HepG2 (cell line): ENCODE measurements around the gene MYCBPAP. TPM values are rescaled to one million over a fixed set of nuclear protein-coding genes. Genes with fewer than 3 reads are reported as not detected.

Source experiments
- HNRNPLL ChIP-seq: fragments of 200-400 bp; formaldehyde crosslinking; IDR thresholded peaks from 2 replicates; pipeline ENCODE4 v1.6.1; 2017; ENCODE audit warnings: mild to moderate bottlenecking, low read depth, low read length; ENCODE audit not compliant: poor library complexity, severe bottlenecking
- HNRNPUL1 ChIP-seq: fragments of 200-400 bp; formaldehyde crosslinking; IDR thresholded peaks from 2 replicates; pipeline ENCODE4 v1.6.1; 2017; ENCODE audit warnings: low read depth, mild to moderate bottlenecking, low read length, moderate library complexity
- PRMT3 ChIP-seq: sonication (generic); formaldehyde crosslinking; IDR thresholded peaks from 2 replicates; pipeline ENCODE4 v1.8.1; 2022; ENCODE audit warnings: low read depth, mild to moderate bottlenecking, moderate library complexity, missing genetic modification reagents, borderline replicate concordance
- SIN3B ChIP-seq: fragments of 150-350 bp; IDR thresholded peaks from 2 replicates; pipeline ENCODE4 v1.6.1; 2014; ENCODE audit warnings: low read length
- SIX4 ChIP-seq: sonication (generic); formaldehyde crosslinking; IDR thresholded peaks from 2 replicates; pipeline ENCODE4 v1.4.0; 2020; ENCODE audit warnings: missing genetic modification reagents
- TCF7 ChIP-seq: sonication (generic); IDR thresholded peaks from 2 replicates; pipeline ENCODE4 v1.6.1; 2016; ENCODE audit warnings: antibody characterized with exemption, low read depth
- ZFP37 ChIP-seq: sonication (generic); formaldehyde crosslinking; IDR thresholded peaks from 2 replicates; pipeline ENCODE4 v1.4.0; 2020; ENCODE audit warnings: missing genetic modification reagents, borderline replicate concordance
- ZNF335 ChIP-seq: sonication (generic); formaldehyde crosslinking; IDR thresholded peaks from 2 replicates; pipeline ENCODE4 v1.4.0; 2020; ENCODE audit warnings: missing genetic modification reagents
- ZNF354B ChIP-seq: sonication (generic); formaldehyde crosslinking; IDR thresholded peaks from 2 replicates; pipeline ENCODE4 v1.8.0; 2022; ENCODE audit warnings: mild to moderate bottlenecking, missing genetic modification reagents
- ZNF556 ChIP-seq: sonication (generic); formaldehyde crosslinking; IDR thresholded peaks from 2 replicates; pipeline ENCODE4 v1.4.0; 2020; ENCODE audit warnings: mild to moderate bottlenecking, missing genetic modification reagents, borderline replicate concordance
- ZSCAN31 ChIP-seq: sonication (generic); formaldehyde crosslinking; IDR thresholded peaks from 2 replicates; pipeline ENCODE4 v1.5.0; 2020; ENCODE audit warnings: low read depth, mild to moderate bottlenecking, missing genetic modification reagents
- polyA plus RNA-seq, 8 experiments: library from polyadenylated mRNA; depleted of rRNA in 3 of 8; stranded (reverse) in 7 of 8; unstranded in 1 of 8; fragments of >200 nt; fragmentation: Illumina TruSeq in 4 of 8; extraction: Trizol in 4 of 8; gene quantifications; 2 replicates each; pipeline versions ENCODE4 v1.2.1 to v1.2.3, GENCODE V29; 2011 to 2016; ENCODE audit warnings: low read depth in 4 of 8, missing spikeins in 1 of 8, mixed read lengths in 1 of 8; ENCODE audit not compliant: insufficient read depth in 1 of 8
- total RNA-seq, 5 experiments: library from RNA; depleted of rRNA; stranded (reverse); fragments of >200 nt; fragmentation: Illumina TruSeq; extraction: Trizol; gene quantifications; 2 replicates each; pipeline ENCODE4 v1.2.3, GENCODE V29; 2016; ENCODE audit warnings: low read depth in 1 of 5
- TF ChIP-seq, protein P1 (sequence below): sonication (generic); formaldehyde crosslinking; IDR thresholded peaks from 2 replicates; pipeline ENCODE4 v1.4.0; 2020; ENCODE audit warnings: mild to moderate bottlenecking, missing genetic modification reagents
- TF ChIP-seq, protein P2 (sequence below): sonication (generic); formaldehyde crosslinking; IDR thresholded peaks from 2 replicates; pipeline ENCODE4 v1.4.0; 2020; ENCODE audit warnings: missing genetic modification reagents; ENCODE audit errors: not compliant biosample characterization
- TF ChIP-seq, protein P3 (sequence below): sonication (generic); formaldehyde crosslinking; IDR thresholded peaks from 2 replicates; pipeline ENCODE4 v1.4.0; 2020; ENCODE audit warnings: missing genetic modification reagents
- TF ChIP-seq, protein P4 (sequence below): sonication (generic); formaldehyde crosslinking; IDR thresholded peaks from 2 replicates; pipeline ENCODE4 v1.4.0; 2020; ENCODE audit warnings: low read depth, mild to moderate bottlenecking, missing genetic modification reagents
- TF ChIP-seq, protein P5 (sequence below): sonication (generic); formaldehyde crosslinking; IDR thresholded peaks from 2 replicates; pipeline ENCODE4 v1.4.0; 2020; ENCODE audit warnings: mild to moderate bottlenecking, missing genetic modification reagents, borderline replicate concordance

MYCBPAP gene
- total and polyA plus RNA-seq, 2 of the 13 experiments (the other 11 are each of a cell fraction or from before 2014, with no cell fraction given): 0.22 to 0.24 TPM

DNA sequence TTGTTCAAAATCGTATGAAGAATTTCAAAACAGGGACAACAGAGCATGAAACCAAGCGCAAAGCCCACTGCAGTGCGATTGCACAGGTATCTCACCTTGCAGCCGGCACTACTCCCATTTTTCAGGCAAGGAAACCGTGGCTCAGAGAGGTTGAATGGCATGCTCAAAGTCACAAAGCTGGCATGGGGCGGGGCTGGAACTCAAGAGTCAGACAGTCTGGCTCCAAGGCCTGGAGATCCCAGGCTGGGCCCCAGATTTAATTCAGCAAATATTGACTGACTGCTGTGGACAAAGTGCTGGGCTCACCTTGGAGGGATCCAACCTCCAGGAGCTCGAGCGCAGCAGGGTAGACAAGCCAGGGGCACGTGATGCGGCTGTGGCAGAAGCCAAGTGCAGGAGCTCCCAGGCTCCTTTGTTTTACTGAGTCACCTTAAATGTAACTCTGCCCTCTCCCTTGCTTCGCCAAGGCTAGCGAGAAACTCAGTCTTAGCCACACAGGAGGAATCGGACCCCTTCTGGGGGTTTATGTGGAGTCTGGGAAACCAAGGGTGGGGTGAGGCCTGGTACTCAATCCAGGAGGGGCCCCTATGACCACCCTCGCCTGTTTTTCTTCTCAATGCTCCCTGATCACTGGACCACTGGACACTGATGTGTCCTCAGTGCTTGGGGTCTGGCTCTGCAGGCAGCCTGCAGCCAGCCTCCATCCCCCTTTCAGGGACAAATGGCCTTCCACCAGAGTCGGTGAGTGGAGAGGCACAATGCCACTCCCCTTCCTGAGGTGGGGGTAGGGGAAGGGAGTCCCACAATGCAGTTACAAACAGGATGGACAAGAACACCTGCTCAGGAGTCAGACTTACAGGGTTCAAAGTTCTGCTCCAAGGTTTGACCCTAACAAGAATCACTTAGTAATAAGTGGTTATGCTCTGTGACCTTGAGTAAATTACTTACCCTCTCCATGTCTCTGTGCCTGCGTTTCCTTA lies 34.8 kb downstream of the MYCBPAP start (continued):
- TF ChIP-seq, protein P1, sequence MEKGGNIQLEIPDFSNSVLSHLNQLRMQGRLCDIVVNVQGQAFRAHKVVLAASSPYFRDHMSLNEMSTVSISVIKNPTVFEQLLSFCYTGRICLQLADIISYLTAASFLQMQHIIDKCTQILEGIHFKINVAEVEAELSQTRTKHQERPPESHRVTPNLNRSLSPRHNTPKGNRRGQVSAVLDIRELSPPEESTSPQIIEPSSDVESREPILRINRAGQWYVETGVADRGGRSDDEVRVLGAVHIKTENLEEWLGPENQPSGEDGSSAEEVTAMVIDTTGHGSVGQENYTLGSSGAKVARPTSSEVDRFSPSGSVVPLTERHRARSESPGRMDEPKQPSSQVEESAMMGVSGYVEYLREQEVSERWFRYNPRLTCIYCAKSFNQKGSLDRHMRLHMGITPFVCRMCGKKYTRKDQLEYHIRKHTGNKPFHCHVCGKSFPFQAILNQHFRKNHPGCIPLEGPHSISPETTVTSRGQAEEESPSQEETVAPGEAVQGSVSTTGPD (CRISPR knock-in tag): peak; percentile 65
- peak; percentile 50; the same call in 1 of the 2 replicates for TF ChIP-seq SIX4 (CRISPR knock-in tag)
- TF ChIP-seq ZFP37: peak; percentile 30; the same call in 1 of the 2 replicates
- peak; percentile 56; the same call in 1 of the 2 replicates for TF ChIP-seq TCF7
- TF ChIP-seq HNRNPLL: no peak
- TF ChIP-seq SIN3B: no peak
- TF ChIP-seq ZNF556 (CRISPR knock-in tag): no peak
- TF ChIP-seq, protein P2, sequence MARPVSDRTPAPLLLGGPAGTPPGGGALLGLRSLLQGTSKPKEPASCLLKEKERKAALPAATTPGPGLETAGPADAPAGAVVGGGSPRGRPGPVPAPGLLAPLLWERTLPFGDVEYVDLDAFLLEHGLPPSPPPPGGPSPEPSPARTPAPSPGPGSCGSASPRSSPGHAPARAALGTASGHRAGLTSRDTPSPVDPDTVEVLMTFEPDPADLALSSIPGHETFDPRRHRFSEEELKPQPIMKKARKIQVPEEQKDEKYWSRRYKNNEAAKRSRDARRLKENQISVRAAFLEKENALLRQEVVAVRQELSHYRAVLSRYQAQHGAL (CRISPR knock-in tag): no peak
- TF ChIP-seq ZNF335 (CRISPR knock-in tag): 0 out of 2 replicates have a peak, but pooled peaks have one; percentile 7
- no peak for TF ChIP-seq ZNF354B (CRISPR knock-in tag)
- peak; percentile 63; the same call in 1 of the 2 replicates for TF ChIP-seq PRMT3 (CRISPR knock-in tag)
- TF ChIP-seq, protein P3, sequence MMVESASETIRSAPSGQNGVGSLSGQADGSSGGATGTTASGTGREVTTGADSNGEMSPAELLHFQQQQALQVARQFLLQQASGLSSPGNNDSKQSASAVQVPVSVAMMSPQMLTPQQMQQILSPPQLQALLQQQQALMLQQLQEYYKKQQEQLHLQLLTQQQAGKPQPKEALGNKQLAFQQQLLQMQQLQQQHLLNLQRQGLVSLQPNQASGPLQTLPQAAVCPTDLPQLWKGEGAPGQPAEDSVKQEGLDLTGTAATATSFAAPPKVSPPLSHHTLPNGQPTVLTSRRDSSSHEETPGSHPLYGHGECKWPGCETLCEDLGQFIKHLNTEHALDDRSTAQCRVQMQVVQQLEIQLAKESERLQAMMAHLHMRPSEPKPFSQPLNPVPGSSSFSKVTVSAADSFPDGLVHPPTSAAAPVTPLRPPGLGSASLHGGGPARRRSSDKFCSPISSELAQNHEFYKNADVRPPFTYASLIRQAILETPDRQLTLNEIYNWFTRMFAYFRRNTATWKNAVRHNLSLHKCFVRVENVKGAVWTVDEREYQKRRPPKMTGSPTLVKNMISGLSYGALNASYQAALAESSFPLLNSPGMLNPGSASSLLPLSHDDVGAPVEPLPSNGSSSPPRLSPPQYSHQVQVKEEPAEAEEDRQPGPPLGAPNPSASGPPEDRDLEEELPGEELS: peak; percentile 87
- TF ChIP-seq ZSCAN31: peak; percentile 66; the same call in 1 of the 2 replicates
- no peak for TF ChIP-seq HNRNPUL1
- TF ChIP-seq, protein P4, sequence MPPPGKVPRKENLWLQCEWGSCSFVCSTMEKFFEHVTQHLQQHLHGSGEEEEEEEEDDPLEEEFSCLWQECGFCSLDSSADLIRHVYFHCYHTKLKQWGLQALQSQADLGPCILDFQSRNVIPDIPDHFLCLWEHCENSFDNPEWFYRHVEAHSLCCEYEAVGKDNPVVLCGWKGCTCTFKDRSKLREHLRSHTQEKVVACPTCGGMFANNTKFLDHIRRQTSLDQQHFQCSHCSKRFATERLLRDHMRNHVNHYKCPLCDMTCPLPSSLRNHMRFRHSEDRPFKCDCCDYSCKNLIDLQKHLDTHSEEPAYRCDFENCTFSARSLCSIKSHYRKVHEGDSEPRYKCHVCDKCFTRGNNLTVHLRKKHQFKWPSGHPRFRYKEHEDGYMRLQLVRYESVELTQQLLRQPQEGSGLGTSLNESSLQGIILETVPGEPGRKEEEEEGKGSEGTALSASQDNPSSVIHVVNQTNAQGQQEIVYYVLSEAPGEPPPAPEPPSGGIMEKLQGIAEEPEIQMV (CRISPR knock-in tag): no peak
- TF ChIP-seq, protein P5, sequence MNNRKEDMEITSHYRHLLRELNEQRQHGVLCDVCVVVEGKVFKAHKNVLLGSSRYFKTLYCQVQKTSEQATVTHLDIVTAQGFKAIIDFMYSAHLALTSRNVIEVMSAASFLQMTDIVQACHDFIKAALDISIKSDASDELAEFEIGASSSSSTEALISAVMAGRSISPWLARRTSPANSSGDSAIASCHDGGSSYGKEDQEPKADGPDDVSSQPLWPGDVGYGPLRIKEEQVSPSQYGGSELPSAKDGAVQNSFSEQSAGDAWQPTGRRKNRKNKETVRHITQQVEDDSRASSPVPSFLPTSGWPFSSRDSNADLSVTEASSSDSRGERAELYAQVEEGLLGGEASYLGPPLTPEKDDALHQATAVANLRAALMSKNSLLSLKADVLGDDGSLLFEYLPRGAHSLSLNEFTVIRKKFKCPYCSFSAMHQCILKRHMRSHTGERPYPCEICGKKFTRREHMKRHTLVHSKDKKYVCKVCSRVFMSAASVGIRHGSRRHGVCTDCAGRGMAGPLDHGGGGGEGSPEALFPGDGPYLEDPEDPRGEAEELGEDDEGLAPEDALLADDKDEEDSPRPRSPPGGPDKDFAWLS (CRISPR knock-in tag): no peak
